Esophagus muscularis mucosa (tissue), 4 donors: ENCODE data around the gene ENOX1.

Experiments
- CTCF ChIP-seq, 3 experiments: fragments of 200-600 bp in 2 of 3; fragments of 450-650 bp in 1 of 3; sonication (generic) in 2 of 3; IDR thresholded peaks; one replicate each; pipeline ENCODE4 v1.5.1; 2017 to 2019; ENCODE audit warnings: antibody characterized with exemption in 3 of 3, mild to moderate bottlenecking in 2 of 3, moderate library complexity in 1 of 3
- EP300 ChIP-seq: sonication (generic); formaldehyde crosslinking; IDR thresholded peaks from one replicate; pipeline ENCODE4 v1.6.1; 2017; ENCODE audit warnings: antibody characterized with exemption
- POLR2A ChIP-seq: fragments of 450-650 bp; IDR thresholded peaks from one replicate; pipeline ENCODE4 v1.6.1; 2017; ENCODE audit warnings: antibody characterized with exemption, moderate library complexity, mild to moderate bottlenecking, low read depth

- TF ChIP-seq CTCF (IDR thresholded peaks at IDR 0.05): no peak
- TF ChIP-seq POLR2A: no peak
- no peak for TF ChIP-seq EP300
Observed at GRCh38 chr13:43291287-43292060, 495.3 kb downstream of the ENOX1 start.
